ENCODE measurements around the gene LY6G6F.

DNA sequence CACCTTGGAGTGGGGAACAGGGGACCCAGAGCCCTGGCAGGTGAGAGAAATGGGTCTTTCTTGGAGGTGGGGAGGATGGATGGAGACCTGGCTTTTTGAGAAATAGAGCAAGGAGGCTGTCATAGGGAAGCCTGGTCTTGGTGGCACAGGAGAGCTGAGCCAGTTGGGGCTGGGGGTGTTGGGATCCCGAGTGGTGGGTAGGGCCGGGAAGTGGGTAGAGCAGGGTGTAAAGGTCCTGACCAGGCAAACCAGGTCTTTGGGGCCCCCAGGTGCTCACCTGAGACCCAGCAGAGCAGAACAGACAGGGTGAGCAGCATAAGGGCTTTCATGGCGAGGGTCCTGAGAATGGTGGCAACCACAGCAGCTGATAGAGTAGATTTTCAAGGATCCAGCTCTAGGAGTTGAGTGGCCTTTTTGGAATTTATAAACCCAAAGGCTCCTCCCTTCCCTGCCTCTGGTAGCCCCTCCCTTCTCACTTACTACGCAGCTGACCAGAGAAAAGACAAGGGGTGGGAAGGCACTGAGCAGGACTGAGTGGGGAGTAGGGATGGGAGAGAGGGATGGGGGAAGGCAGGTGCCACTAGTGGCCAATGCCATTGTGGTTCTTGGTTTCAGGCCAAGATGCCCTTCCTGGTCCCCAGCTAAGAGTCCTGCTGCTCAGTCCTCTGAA is 14.8 kb downstream of the LY6G6F start, which contains the start of gene LY6G6C:
- TF ChIP-seq POLR2A (IDR thresholded peaks at IDR 0.05), result no peak
- TF ChIP-seq CTCF (IDR thresholded peaks at IDR 0.05), result no peak
